Suprapubic skin (tissue), 4 donors: ENCODE measurements around the gene CTBP2. TPM values are rescaled to one million over a fixed set of nuclear protein-coding genes. Genes with fewer than 3 reads are reported as not detected.
A peak's percentile ranks its signal among the peaks of the same experiment; 100 is the strongest.

Experiments
- DNase-seq, 2 donors: peaks; one replicate each; pipeline ENCODE4 v3.0.0-alpha.2; 2019; ENCODE audit warnings: low spot score in 2 of 2
- H3K27ac ChIP-seq: fragments of 200-600 bp; sonication (generic); one replicate; pipeline ENCODE4 v1.5.1; 2019
- H3K27me3 ChIP-seq: fragments of 200-600 bp; sonication (generic); one replicate; pipeline ENCODE4 v1.5.1; 2019
- H3K36me3 ChIP-seq: fragments of 200-600 bp; sonication (generic); one replicate; pipeline ENCODE4 v1.5.1; 2019
- H3K4me1 ChIP-seq: fragments of 200-600 bp; sonication (generic); one replicate; pipeline ENCODE4 v1.5.1; 2019
- H3K4me3 ChIP-seq: fragments of 200-600 bp; sonication (generic); one replicate; pipeline ENCODE4 v1.5.1; 2019; ENCODE audit warnings: mild to moderate bottlenecking
- H3K9me3 ChIP-seq: fragments of 200-600 bp; sonication (generic); one replicate; pipeline ENCODE4 v1.5.1; 2019
- EP300 ChIP-seq: sonication (generic); formaldehyde crosslinking; IDR thresholded peaks from one replicate; pipeline ENCODE4 v1.6.1; 2017; ENCODE audit warnings: antibody characterized with exemption
- POLR2A ChIP-seq, 2 donors: fragments of 450-650 bp; IDR thresholded peaks; one replicate each; pipeline ENCODE4 v1.6.1; 2017; ENCODE audit warnings: antibody characterized with exemption in 2 of 2, mild to moderate bottlenecking in 2 of 2, moderate library complexity in 2 of 2
- POLR2AphosphoS5 ChIP-seq, 3 donors: sonication (generic); formaldehyde crosslinking; IDR thresholded peaks; one replicate each; pipeline ENCODE4 v1.6.1; 2017; ENCODE audit warnings: antibody characterized with exemption in 3 of 3
- WGBS: methylation state at CpG from one replicate; pipeline ENCODE4 v1.1.5; 2018; 5-methylcytosine and 5-hydroxymethylcytosine counted together
- total RNA-seq, 4 donors: library from RNA; depleted of rRNA; stranded (reverse); fragments of >200 nt; gene quantifications; one replicate each; pipeline ENCODE4 v1.1.0, GENCODE V29; 2016
- TF ChIP-seq, protein P1 (sequence below), 2 donors: fragments of 200-600 bp in 1 of 2; fragments of 450-650 bp in 1 of 2; sonication (generic) in 1 of 2; IDR thresholded peaks; one replicate each; pipeline ENCODE4 v1.5.1; 2016 to 2019; ENCODE audit warnings: antibody characterized with exemption in 2 of 2, mild to moderate bottlenecking in 1 of 2, moderate library complexity in 1 of 2

The CTBP2 gene
- total RNA-seq, 4 donors from 2014 or later: 19.7 to 45.7 (median 29.4) TPM

DNA sequence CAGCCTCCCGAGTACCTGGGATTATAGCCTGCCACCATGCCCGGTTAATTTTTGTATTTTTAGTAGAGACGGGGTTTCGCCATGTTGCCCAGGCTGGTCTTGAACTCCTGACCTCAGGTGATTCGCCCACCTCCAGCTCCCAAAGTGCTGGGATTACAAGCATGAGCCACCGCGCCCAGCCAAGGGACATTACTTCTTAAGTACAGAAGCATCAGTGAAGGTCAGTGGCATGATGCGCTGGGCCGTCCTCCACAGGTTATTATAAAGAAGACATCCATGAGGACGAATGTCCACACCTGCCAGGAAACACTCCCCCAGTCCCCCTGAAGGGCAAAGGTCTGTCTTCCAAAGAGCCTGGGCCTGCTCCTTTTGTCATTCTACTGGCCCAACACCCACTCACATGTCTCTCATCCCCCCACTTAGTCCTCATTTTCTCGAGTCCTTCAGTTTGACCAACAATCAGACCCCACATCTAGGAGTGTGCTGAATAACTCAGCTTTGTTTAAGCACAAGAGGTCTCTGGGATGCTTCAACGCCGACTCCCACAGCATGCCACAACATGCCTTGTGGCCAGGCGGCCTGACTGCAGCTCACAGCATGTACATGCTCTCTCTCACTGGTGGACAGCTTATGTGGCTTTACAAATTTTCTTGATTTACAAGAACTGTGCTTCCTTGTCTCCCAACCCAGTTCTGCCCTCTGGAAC lies 73.0 kb downstream of the CTBP2 start:
- no peak overlapping the region for H3K27ac ChIP-seq
- H3K4me1 ChIP-seq: peaks cover 20% of the 10 kb centered on the region
- H3K27me3 ChIP-seq: no peaks in the 10 kb centered on the region
- peak in 1 of 2 donors; percentile 49 for DNase-seq
- no peaks in the 10 kb centered on the region for H3K9me3 ChIP-seq
- TF ChIP-seq POLR2AphosphoS5 (IDR thresholded peaks at IDR 0.05) (no peak), POLR2A (IDR thresholded peaks at IDR 0.05) (no peak), EP300 (no peak)
- TF ChIP-seq, protein P1, sequence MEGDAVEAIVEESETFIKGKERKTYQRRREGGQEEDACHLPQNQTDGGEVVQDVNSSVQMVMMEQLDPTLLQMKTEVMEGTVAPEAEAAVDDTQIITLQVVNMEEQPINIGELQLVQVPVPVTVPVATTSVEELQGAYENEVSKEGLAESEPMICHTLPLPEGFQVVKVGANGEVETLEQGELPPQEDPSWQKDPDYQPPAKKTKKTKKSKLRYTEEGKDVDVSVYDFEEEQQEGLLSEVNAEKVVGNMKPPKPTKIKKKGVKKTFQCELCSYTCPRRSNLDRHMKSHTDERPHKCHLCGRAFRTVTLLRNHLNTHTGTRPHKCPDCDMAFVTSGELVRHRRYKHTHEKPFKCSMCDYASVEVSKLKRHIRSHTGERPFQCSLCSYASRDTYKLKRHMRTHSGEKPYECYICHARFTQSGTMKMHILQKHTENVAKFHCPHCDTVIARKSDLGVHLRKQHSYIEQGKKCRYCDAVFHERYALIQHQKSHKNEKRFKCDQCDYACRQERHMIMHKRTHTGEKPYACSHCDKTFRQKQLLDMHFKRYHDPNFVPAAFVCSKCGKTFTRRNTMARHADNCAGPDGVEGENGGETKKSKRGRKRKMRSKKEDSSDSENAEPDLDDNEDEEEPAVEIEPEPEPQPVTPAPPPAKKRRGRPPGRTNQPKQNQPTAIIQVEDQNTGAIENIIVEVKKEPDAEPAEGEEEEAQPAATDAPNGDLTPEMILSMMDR (IDR thresholded peaks at IDR 0.05): no peak
- 91% methylated on average over 14 of the region's 14 CpGs for WGBS
- no peaks in the 10 kb centered on the region for H3K36me3 ChIP-seq
- no peak overlapping the region for H3K4me3 ChIP-seq

DNA sequence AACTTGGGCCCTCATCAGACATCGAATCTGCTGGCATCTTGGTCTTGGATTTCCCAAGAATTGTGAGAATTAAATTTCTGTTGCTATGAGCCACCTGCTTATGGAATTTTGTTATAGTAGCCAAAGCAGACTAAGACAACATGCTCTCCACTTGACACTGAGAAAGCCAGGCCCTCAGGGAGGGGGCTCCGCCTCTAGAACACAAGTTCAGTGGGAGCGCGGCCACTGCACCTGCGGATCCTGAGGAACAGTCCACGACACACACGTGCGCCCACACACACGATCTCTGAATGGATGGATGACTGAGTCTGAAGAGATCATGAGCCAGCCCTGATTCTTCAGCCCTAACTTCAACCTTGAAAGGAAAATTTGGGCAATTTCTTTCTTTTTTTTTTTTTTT lies 73.7 kb downstream of the CTBP2 start:
- H3K4me1 ChIP-seq: peaks cover 19% of the 10 kb centered on the region
- no peaks in the 10 kb centered on the region for H3K9me3 ChIP-seq
- H3K4me3 ChIP-seq: no peak overlapping the region
- 87% methylated on average over 9 of the region's 9 CpGs for WGBS
- peaks cover 3% of the 10 kb centered on the region for H3K36me3 ChIP-seq
- TF ChIP-seq POLR2A (IDR thresholded peaks at IDR 0.05): no peak
- H3K27me3 ChIP-seq: no peaks in the 10 kb centered on the region
- peak in 1 of 2 donors; percentile 34 for DNase-seq
- no peak overlapping the region for H3K27ac ChIP-seq

DNA sequence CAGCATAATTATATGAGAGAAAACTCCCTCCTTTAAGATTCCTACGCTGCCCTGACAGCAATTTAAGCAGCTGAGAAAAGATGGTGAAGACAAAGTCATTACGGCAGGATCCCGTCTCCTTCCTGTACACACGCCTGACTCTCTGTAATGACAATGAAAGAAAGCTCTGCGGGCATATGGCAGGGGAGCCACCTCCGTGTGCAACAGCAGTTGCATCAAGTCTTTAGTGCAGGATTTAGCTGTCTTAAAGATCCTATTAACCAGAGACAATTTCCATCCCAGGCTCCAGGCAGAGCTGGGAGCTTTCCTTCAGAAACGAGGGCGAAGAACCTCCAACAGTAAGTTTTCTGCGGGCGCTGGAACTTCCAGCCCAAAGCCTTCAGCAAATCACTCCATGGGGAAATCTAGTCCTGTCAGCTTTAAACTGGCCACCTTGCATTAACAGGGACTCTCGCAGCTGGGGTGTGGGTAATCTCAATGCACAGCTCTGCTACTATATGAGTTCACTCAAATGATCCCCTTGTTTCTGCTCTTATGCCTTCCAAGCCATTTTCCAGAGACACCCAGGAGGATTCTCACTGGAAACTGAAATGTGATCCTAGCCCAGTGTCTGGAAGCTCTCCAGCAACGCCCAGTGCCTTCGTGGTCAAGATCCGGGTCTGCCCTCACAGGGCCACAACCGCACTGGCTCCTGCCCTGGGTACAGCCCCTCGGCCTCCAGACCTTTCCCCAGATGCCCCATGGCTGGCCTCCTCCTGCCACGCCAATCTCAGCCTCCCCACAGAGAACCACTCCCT lies 74.9 kb downstream of the CTBP2 start:
- no peak overlapping the region for H3K27ac ChIP-seq
- TF ChIP-seq POLR2AphosphoS5 (IDR thresholded peaks at IDR 0.05): no peak
- TF ChIP-seq POLR2A (IDR thresholded peaks at IDR 0.05): no peak
- TF ChIP-seq, protein P1 (IDR thresholded peaks at IDR 0.05): no peak
- no peak for TF ChIP-seq EP300
- peak in 1 of 2 donors; percentile 46 for DNase-seq

DNA sequence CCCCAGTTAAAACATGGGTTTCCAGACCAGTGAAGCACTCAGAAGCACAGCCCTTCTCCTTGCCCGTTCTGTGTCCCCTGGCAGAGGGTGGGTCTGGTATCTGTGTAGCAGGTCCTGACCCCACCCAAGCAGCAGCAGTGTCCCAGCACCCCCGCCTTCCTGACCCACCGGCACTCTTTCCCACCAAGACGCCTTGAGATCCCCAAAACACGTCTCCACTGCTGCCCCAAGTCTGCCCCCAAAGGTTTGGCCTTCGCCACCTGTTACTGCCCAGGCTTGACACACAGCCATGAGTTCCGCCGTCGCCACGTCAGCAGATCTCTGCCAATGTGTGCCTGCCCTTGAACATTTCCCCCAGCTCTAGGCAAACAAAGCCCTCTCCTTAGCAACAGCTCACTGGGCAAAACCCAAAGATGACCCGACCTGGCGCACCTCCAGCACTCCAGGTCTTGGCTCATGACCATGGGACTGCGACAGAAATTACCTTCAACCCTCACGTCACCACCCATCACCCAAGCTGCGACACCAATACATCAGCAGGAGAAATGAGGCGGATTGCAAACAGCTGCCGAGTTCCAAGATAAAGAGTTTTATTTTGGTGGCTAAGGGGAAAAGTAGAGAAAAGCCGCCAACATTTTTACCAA lies 75.6 kb downstream of the CTBP2 start:
- TF ChIP-seq POLR2A (IDR thresholded peaks at IDR 0.05): no peak
- DNase-seq: no peak
- no peak overlapping the region for H3K4me3 ChIP-seq
- H3K9me3 ChIP-seq: no peaks in the 10 kb centered on the region
- H3K27me3 ChIP-seq: no peaks in the 10 kb centered on the region
- no peak overlapping the region for H3K27ac ChIP-seq
- H3K4me1 ChIP-seq: peaks cover 17% of the 10 kb centered on the region
- 86% methylated on average over 16 of the region's 18 CpGs for WGBS
- H3K36me3 ChIP-seq: peaks cover 3% of the 10 kb centered on the region

More for the DNA sequence above, 74.9 kb downstream of the CTBP2 start:
- WGBS: 82% methylated on average over 16 of the region's 17 CpGs
- Histone ChIP-seq H3K4me1 (peaks cover 19% of the 10 kb centered on the region), H3K9me3 (no peaks in the 10 kb centered on the region), H3K27me3 (no peaks in the 10 kb centered on the region), H3K4me3 (no peak overlapping the region), H3K36me3 (peaks cover 3% of the 10 kb centered on the region)

DNA sequence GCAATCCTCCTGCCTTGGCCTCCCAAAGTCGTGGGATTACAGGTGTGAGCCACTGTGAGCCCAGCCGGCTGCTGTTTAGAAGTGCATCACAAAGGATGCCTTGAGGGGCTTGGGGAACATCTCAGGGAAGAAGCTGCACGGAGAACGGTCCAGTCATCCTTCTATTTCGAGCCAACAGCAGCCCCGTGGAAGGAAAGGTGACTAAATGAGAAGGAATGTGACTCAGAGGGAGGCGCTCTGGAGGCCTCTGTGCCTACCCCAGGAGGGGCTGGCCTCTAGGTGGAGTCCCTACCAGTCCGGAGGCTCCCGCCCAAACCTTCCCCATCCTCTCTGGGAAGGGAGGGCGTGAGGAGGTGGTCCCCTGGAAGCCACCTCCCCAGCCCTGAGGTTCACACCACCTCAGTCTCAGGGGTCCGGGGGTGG lies 76.2 kb downstream of the CTBP2 start:
- 72% methylated on average over 9 of the region's 11 CpGs for WGBS
- H3K27me3 ChIP-seq: no peaks in the 10 kb centered on the region
- H3K36me3 ChIP-seq: peaks cover 3% of the 10 kb centered on the region
- H3K4me1 ChIP-seq: peaks cover 14% of the 10 kb centered on the region
- DNase-seq: peak in 1 of 2 donors; percentile 61
- TF ChIP-seq POLR2A (IDR thresholded peaks at IDR 0.05) (no peak), POLR2AphosphoS5 (IDR thresholded peaks at IDR 0.05) (no peak), EP300 (no peak)
- TF ChIP-seq, protein P1 (IDR thresholded peaks at IDR 0.05): no peak
- H3K4me3 ChIP-seq: no peak overlapping the region
- no peaks in the 10 kb centered on the region for H3K9me3 ChIP-seq
- H3K27ac ChIP-seq: no peak overlapping the region

DNA sequence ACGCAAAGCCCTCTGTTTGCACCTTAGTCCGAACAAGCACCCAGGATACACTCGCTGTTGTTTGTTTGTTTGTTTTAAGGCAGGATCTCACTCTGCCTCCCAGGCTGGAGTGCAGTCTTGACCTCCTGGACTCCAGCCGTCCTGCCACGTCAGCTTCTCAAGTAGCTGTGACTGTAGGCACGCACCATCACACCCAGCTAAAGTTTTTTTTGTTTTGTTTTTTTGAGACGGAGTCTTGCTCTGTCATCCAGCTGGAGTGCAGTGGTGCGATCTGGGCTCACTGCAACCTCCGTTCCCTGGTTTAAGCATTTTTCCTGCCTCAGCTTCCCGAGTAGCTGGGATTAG lies 76.8 kb downstream of the CTBP2 start:
- Histone ChIP-seq H3K9me3 (no peaks in the 10 kb centered on the region), H3K4me3 (no peak overlapping the region), H3K27me3 (no peaks in the 10 kb centered on the region), H3K4me1 (peaks cover 14% of the 10 kb centered on the region), H3K36me3 (peaks cover 3% of the 10 kb centered on the region), H3K27ac (no peak overlapping the region)
- TF ChIP-seq, protein P1 (IDR thresholded peaks at IDR 0.05): no peak
- no peak for TF ChIP-seq POLR2A (IDR thresholded peaks at IDR 0.05)
- TF ChIP-seq EP300: no peak
- TF ChIP-seq POLR2AphosphoS5 (IDR thresholded peaks at IDR 0.05): no peak
- 91% methylated on average over 10 of the region's 10 CpGs for WGBS
- DNase-seq: peak in 1 of 2 donors; percentile 36
